Measurements from ENCODE around the gene TMEM179.
"Not testable (repeated sequence)": the region's sequence is repeated elsewhere in the genome, so short reads cannot be mapped to it uniquely, and the experiment has no call there.

TMEM179 gene

DNA sequence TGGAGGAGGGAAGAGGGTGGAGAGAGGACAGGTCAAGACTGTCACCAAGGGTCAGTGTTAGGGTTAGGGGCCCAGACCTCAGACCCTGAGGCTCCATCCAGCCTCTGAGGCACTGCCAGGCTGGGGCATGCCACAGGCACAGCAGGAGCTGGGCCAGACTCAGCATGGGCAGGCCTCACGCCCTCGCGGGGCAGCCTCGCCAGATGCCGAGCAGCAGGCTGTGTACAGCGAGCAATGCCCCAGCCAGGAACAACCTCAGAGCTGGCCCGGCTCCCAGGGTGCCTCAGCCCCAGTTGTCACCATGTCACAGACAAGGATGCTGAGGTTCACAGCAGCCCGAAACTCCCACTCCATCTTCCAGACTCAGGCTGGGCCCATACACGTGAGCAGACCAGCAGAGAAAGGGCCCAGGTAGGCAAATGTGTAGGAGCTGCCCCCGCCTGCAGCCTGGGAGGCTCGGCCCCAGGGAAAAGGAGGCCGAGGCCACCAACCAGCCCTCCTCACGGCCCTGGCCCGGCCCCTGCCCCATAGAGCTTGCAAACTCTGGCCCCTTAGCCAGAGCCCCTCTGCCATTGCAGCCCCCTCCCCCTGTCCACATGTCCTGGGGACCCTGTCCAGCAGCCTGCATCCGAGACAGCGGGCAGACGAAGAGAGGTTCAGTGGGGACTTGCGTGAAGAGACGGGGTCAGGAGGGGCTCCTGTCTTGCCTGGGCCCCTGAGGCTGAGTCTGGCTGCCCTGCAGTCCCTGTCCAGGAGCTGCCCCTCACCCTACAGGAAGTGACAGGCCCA is 17.5 kb downstream of the TMEM179 start:
- DNase-seq (ENCODE audit: low read depth, low spot score): no peak

- no peak for DNase-seq (ENCODE audit: low read depth, low spot score)
These were observed 18.4 kb downstream of the TMEM179 start for GRCh38 chr14:104585966-104586697.

- no peak for DNase-seq (ENCODE audit: low read depth, low spot score)
These were observed 20.0 kb downstream of the TMEM179 start for GRCh38 chr14:104584557-104584956.

- DNase-seq (ENCODE audit: low read depth, low spot score): no peak
These were observed 20.9 kb downstream of the TMEM179 start for GRCh38 chr14:104583424-104584306.

DNA sequence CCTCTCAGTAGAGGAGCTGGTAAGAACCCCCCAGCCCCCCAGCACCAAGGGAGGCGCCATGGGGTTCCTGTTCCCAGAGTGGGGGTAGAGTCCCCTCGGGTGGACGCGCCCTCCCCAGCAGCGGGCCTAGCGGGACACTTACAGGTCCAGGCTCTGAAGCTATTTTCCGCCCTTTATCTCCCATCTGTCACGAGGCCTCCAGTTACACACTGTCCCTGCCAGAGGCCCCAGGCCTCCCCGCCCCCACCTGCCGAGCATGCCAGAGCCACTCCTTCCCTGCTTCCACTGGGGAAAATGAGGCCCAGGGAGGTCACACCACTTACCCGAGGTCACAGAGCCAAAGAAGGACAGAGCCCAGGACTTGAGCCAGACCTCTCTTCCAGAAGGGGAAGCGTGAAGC is 21.9 kb downstream of the TMEM179 start:
- peak; percentile 47 for DNase-seq (ENCODE audit: low read depth, low spot score)

- DNase-seq (ENCODE audit: low read depth, low spot score): no peak
These were observed 22.6 kb downstream of the TMEM179 start for GRCh38 chr14:104582005-104582404.

GRCh38 chr14:104581521-104581920 is 23.1 kb downstream of the TMEM179 start:
- no peak for DNase-seq (ENCODE audit: low read depth, low spot score)

DNA sequence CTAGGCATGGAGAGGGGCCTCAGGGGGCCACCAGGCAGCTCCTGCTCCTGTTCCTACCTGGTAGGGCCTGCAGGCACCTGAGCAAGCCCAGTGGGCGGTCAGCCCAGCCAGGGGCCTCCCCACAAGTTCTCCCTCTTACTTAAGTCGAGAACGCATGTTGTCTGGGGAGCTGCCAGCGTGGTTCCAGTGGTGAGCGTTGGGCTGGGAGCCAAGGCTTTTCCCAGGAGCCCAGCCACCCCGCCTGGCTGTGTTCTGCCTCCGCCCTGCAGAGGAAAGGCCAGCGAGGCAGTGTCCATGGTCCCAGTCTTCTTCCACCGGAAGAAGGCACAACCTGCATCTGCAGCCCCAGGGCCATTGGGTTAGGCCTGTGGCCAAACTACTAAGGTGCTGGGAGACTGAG is 23.6 kb downstream of the TMEM179 start:
- no peak for DNase-seq (ENCODE audit: low read depth, low spot score)

GRCh38 chr14:104579939-104580338 is 24.6 kb downstream of the TMEM179 start:
- not testable (repeated sequence) for DNase-seq (ENCODE audit: low read depth, low spot score)

- no peak for DNase-seq (ENCODE audit: low read depth, low spot score)
These were observed 25.1 kb downstream of the TMEM179 start, which contains the start of gene C14orf180 for GRCh38 chr14:104579507-104579906. C14orf180 (plus strand) TSS chr14:104579764; CDS start chr14:104586431, 6,667 bp downstream.

DNA sequence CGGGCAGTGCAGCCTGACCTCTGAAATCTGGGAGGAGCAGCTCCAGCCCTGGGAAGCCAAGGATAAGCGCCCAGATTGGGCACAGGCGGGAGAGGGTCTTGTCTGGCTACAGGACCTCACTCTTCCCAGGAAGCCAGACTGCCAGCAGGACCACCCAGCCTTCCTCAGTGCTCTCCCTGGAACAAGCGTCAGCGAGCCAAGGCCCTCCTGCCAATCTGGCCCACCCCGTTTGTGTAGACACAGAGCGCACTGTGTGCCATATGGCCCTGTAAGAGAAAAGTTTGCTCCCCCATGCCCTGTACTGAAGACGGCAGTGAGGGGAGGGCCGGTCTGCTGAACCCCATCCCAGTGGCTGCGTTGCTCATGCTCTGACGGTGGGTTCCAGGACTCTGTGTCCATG is 26.3 kb downstream of the TMEM179 start:
- no peak for DNase-seq (ENCODE audit: low read depth, low spot score)

GRCh38 chr14:104577847-104578301 is 26.7 kb downstream of the TMEM179 start:
- DNase-seq (ENCODE audit: low read depth, low spot score): no peak

- DNase-seq (ENCODE audit: low read depth, low spot score): no peak
These were observed 27.1 kb downstream of the TMEM179 start for GRCh38 chr14:104577426-104577825.

DNA sequence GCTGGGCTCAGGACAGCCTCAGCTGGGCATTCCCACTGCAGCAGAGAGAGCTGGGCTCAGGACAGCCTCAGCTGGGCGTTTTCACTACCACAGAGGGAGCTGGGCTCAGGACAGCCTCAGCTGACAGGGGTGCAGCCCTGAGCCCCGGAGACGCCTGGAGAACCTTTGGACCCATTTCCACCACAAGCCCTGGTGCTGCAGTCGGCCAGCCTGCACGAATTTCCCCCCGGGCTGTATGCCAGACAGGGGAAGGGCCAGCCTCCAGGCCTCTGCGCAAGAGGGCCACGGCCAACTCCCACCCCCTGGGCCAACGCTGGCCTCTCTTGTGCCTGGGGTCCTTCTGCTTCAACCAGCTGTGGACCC is 27.6 kb downstream of the TMEM179 start:
- peak; percentile 27 for DNase-seq (ENCODE audit: low read depth, low spot score)

DNA sequence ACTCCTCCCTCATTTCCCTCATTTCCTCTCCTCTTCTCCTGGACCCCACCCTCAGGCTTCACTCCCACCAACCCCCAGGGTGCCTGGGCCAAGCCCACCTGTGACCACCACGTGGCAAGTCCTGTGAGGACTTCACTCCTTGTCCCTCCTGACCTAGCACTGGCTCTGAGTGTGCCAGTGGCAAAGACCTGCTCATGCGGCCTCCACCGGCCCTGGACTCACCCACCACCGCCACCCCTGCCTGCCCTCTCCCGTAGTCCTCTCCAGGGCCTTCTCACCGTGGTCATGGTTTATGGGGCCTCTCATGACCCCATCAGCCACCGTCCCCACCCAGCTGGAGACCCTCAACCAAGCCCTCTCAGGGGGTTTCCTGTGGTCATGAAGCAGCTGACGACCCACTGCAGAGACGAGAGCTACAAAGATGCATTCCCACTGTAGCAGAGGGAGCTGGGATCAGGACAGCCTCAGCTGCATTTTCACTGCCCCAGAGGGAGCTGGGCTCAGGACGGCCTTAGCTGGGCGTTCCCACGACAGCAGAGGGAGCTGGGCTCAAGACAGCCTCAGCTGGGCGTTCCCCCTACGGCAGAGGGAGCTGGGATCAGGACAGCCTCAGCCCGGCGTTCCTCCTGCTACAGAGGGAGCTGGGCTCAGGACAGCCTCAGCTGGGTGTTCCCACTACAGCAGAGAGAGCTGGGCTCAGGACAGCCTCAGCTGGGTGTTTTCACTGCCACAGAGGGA is 28.2 kb downstream of the TMEM179 start:
- peak; percentile 42 for DNase-seq (ENCODE audit: low read depth, low spot score)

GRCh38 chr14:104574978-104575583 is 29.5 kb downstream of the TMEM179 start:
- no peak for DNase-seq (ENCODE audit: low read depth, low spot score)

DNA sequence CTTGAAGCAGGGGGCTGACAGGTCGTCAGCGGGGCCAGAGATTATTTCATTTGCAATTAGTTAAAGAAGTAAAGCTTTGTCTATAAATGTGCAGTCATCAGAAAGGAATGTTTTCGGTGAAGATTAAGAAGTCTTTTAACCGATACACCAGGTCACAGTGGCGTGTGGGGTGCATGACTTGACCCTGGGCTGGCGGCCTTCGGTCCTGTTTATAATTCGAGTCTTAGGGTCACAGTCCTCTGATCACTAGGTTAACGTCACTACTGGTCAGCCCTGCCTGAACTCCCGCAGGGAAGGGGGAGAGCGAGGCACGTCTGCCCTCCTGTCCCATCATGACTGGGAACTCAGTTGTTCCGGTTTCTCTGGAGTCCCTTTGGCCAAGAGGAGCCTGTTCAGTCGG is 30.0 kb downstream of the TMEM179 start:
- no peak for DNase-seq (ENCODE audit: low read depth, low spot score)

DNA sequence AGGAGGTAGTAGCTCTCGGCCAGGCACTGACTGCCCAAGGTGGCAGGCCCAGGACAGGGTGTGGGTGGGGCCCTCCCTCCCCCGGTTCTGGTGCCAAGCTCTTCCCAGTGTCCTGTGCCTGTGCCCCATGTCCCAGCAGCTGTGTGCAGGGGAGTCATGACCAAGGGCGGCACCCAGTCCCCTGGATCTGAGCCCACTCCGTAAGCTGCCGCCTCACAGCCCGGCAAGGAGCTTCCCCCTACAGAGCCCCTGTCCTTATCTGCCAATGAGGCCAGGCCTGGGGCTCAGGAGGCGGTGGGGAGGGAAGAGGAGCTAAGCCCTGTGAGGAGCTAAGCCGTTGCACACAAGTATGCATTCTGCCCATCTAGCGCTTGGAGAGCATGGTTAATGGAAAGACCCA is 30.6 kb downstream of the TMEM179 start:
- DNase-seq (ENCODE audit: low read depth, low spot score): no peak

DNA sequence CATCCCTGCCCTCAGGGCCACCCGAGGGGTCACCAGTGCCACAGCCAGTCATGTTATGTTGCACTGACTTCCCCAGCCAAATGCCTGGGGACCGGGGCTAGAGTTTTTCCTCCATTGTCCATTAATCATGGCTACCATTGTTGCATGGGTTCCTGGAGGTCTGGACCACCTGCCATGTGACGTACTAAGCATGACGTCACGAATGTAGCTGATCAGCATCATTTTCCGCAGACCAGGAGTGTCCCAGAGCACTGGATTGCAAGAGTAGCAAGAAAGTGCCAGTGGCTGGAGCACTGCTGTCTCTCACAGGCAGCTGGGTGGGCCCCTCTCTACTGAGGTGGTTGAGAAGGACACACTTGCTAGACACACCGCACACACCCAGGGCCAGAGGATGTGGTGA is 31.9 kb downstream of the TMEM179 start:
- no peak for DNase-seq (ENCODE audit: low read depth, low spot score)

GRCh38 chr14:104572024-104572626 is 32.4 kb downstream of the TMEM179 start:
- no peak for DNase-seq (ENCODE audit: low read depth, low spot score)

Data from ELF-1 (cell line).